ENCODE data around the gene PROM2. TPM values are rescaled to one million over a fixed set of nuclear protein-coding genes. Genes with fewer than 3 reads are reported as not detected.

PROM2 gene
- total and polyA plus RNA-seq, 4 donors: 0.11 to 1.1 (median 0.24) TPM

DNA sequence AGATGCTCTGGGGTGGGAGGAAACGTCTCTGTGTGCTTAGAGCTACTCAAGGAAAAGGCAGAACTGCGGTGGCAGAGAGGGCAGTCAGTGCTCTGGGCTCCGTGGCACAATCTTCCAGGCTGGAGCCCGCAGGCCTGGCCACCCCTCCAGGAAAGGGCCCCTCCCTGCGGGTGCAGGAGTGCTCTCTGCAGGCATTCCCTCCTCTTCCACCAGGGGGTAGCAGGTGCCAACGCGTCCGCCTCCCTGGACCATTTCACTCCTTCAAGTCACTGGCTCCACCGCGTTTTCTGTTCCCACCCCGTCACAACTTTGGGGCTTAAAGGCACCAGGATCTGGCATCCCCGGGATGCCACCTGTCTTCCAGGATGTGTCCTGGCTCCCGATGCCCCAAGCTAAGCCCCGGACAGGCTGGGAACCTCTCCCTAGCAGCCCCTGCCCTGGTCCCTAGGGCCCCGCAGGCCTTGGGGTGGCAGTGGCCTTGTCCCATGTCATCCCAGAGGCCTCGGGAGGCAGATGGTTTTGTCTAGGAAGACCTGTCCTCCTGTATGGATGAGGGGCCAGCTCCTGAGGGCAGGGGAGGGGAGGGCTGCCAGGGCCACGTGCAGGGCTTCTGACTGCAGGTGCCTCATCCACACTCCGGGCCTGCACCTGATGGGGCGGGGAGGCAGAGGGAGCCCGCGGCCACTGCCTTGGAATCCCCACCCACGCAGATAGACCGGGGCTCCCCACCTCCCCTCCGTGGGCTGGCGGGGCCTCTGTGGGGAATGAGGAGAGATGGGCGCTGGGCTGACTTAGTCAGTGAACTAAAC lies 49.3 kb downstream of the PROM2 start:
- Histone ChIP-seq H3K36me3 (ENCODE audit: control insufficient read depth in 4 of 4, insufficient read depth in 3 of 4, low read depth in 1 of 4, low read length in 3 of 4) (no peaks in the 10 kb centered on the region), H3K27me3 (ENCODE audit: control insufficient read depth in 4 of 4, insufficient read depth in 4 of 4, low read length in 3 of 4) (no peaks in the 10 kb centered on the region), H3K4me3 (ENCODE audit: low read depth in 1 of 3, low read length in 3 of 3) (no peak overlapping the region), H3K9ac (ENCODE audit: low read depth in 1 of 2, low read length in 2 of 2) (no peak overlapping the region), H3K4me1 (ENCODE audit: control insufficient read depth in 4 of 4, insufficient read depth in 4 of 4, low read length in 3 of 4) (no peaks in the 10 kb centered on the region), H3K9me3 (ENCODE audit: control insufficient read depth in 4 of 4, low read length in 3 of 4) (no peaks in the 10 kb centered on the region), H3K27ac (ENCODE audit: low read depth in 1 of 2, low read length in 2 of 2) (no peak overlapping the region)
- no peak for DNase-seq (ENCODE audit: low spot score)
- 78% methylated on average over 26 of the region's 26 CpGs for WGBS
- TF ChIP-seq, protein P1, sequence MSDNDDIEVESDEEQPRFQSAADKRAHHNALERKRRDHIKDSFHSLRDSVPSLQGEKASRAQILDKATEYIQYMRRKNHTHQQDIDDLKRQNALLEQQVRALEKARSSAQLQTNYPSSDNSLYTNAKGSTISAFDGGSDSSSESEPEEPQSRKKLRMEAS (IDR thresholded peaks at IDR 0.05): no peak
- no peak for TF ChIP-seq JUND (IDR thresholded peaks at IDR 0.05)
- no peak for TF ChIP-seq GABPA (IDR thresholded peaks at IDR 0.05 in 1 of 2, conservative IDR thresholded peaks at IDR 0.05 in 1 of 2)
- peak in 1 of 2 donors; percentile 63 for TF ChIP-seq RAD21 (IDR thresholded peaks at IDR 0.05)
- TF ChIP-seq, protein P2, sequence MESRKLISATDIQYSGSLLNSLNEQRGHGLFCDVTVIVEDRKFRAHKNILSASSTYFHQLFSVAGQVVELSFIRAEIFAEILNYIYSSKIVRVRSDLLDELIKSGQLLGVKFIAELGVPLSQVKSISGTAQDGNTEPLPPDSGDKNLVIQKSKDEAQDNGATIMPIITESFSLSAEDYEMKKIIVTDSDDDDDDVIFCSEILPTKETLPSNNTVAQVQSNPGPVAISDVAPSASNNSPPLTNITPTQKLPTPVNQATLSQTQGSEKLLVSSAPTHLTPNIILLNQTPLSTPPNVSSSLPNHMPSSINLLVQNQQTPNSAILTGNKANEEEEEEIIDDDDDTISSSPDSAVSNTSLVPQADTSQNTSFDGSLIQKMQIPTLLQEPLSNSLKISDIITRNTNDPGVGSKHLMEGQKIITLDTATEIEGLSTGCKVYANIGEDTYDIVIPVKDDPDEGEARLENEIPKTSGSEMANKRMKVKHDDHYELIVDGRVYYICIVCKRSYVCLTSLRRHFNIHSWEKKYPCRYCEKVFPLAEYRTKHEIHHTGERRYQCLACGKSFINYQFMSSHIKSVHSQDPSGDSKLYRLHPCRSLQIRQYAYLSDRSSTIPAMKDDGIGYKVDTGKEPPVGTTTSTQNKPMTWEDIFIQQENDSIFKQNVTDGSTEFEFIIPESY (IDR thresholded peaks at IDR 0.05): no peak
- TF ChIP-seq TAF1 (conservative IDR thresholded peaks at IDR 0.05): no peak
- TF ChIP-seq, protein P3, sequence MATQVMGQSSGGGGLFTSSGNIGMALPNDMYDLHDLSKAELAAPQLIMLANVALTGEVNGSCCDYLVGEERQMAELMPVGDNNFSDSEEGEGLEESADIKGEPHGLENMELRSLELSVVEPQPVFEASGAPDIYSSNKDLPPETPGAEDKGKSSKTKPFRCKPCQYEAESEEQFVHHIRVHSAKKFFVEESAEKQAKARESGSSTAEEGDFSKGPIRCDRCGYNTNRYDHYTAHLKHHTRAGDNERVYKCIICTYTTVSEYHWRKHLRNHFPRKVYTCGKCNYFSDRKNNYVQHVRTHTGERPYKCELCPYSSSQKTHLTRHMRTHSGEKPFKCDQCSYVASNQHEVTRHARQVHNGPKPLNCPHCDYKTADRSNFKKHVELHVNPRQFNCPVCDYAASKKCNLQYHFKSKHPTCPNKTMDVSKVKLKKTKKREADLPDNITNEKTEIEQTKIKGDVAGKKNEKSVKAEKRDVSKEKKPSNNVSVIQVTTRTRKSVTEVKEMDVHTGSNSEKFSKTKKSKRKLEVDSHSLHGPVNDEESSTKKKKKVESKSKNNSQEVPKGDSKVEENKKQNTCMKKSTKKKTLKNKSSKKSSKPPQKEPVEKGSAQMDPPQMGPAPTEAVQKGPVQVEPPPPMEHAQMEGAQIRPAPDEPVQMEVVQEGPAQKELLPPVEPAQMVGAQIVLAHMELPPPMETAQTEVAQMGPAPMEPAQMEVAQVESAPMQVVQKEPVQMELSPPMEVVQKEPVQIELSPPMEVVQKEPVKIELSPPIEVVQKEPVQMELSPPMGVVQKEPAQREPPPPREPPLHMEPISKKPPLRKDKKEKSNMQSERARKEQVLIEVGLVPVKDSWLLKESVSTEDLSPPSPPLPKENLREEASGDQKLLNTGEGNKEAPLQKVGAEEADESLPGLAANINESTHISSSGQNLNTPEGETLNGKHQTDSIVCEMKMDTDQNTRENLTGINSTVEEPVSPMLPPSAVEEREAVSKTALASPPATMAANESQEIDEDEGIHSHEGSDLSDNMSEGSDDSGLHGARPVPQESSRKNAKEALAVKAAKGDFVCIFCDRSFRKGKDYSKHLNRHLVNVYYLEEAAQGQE (IDR thresholded peaks at IDR 0.05): no peak
- TF ChIP-seq FOXA1 (IDR thresholded peaks at IDR 0.05): no peak
- no peak for TF ChIP-seq HNF4G (IDR thresholded peaks at IDR 0.05)
- no peak for TF ChIP-seq RXRA (IDR thresholded peaks at IDR 0.05)
- no peak for TF ChIP-seq HNF4A (conservative IDR thresholded peaks at IDR 0.05)
- TF ChIP-seq EGR1 (IDR thresholded peaks at IDR 0.05; ENCODE audit: low read depth in 2 of 2): no peak
- TF ChIP-seq, protein P4, sequence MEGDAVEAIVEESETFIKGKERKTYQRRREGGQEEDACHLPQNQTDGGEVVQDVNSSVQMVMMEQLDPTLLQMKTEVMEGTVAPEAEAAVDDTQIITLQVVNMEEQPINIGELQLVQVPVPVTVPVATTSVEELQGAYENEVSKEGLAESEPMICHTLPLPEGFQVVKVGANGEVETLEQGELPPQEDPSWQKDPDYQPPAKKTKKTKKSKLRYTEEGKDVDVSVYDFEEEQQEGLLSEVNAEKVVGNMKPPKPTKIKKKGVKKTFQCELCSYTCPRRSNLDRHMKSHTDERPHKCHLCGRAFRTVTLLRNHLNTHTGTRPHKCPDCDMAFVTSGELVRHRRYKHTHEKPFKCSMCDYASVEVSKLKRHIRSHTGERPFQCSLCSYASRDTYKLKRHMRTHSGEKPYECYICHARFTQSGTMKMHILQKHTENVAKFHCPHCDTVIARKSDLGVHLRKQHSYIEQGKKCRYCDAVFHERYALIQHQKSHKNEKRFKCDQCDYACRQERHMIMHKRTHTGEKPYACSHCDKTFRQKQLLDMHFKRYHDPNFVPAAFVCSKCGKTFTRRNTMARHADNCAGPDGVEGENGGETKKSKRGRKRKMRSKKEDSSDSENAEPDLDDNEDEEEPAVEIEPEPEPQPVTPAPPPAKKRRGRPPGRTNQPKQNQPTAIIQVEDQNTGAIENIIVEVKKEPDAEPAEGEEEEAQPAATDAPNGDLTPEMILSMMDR (IDR thresholded peaks at IDR 0.05; ENCODE audit: low read depth, low read length, missing input control): peak; percentile 54
- TF ChIP-seq FOXA2 (IDR thresholded peaks at IDR 0.05): no peak
- TF ChIP-seq, protein P5, sequence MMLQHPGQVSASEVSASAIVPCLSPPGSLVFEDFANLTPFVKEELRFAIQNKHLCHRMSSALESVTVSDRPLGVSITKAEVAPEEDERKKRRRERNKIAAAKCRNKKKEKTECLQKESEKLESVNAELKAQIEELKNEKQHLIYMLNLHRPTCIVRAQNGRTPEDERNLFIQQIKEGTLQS (IDR thresholded peaks at IDR 0.05): no peak
- no peak for TF ChIP-seq NR2F2 (IDR thresholded peaks at IDR 0.05)

Data from liver (tissue), 9 donors.